ENCODE measurements around the gene POLN.
"Not testable (repeated sequence)": the region's sequence is repeated elsewhere in the genome, so short reads cannot be mapped to it uniquely, and the experiment has no call there.

POLN gene

GRCh38 chr4:2051086-2051485 is 190.8 kb downstream of the POLN start:
- DNase-seq = no peak

- no peak for DNase-seq
Observed at GRCh38 chr4:2049811-2050210, 192.1 kb downstream of the POLN start.

- DNase-seq = no peak
Observed at GRCh38 chr4:2049381-2049780, 192.5 kb downstream of the POLN start.

GRCh38 chr4:2048831-2049230 is 193.1 kb downstream of the POLN start:
- no peak for DNase-seq

GRCh38 chr4:2047781-2048581 is 193.9 kb downstream of the POLN start:
- DNase-seq = no peak

GRCh38 chr4:2047031-2047660 is 194.8 kb downstream of the POLN start:
- DNase-seq = no peak

GRCh38 chr4:2046031-2046961 is 195.6 kb downstream of the POLN start:
- DNase-seq = no peak

GRCh38 chr4:2045518-2045951 is 196.4 kb downstream of the POLN start:
- no peak for DNase-seq

- no peak for DNase-seq
Observed at GRCh38 chr4:2044542-2045517, 197.1 kb downstream of the POLN start.

GRCh38 chr4:2044119-2044485 is 197.8 kb downstream of the POLN start:
- no peak for DNase-seq

- DNase-seq = no peak
Observed at GRCh38 chr4:2043396-2044118, 198.4 kb downstream of the POLN start.

- no peak for DNase-seq
Observed at GRCh38 chr4:2042947-2043395, 198.9 kb downstream of the POLN start.

- peak; percentile 17 for DNase-seq
Observed at GRCh38 chr4:2042204-2042946, 199.5 kb downstream of the POLN start.

- DNase-seq = peak; percentile 75
Observed at GRCh38 chr4:2041239-2042130, 200.4 kb downstream of the POLN start.

- DNase-seq = no peak
Observed at GRCh38 chr4:2040391-2041238, 201.3 kb downstream of the POLN start.

- no peak for DNase-seq
Observed at GRCh38 chr4:2036866-2037265, 205.1 kb downstream of the POLN start.

GRCh38 chr4:2036327-2036726 is 205.6 kb downstream of the POLN start:
- no peak for DNase-seq

GRCh38 chr4:2031161-2031560 is 210.8 kb downstream of the POLN start:
- not testable (repeated sequence) for DNase-seq
